Adrenal gland (tissue), 12 donors: ENCODE results near the gene ATG4B. TPM values are rescaled to one million over a fixed set of nuclear protein-coding genes. Genes with fewer than 3 reads are reported as not detected.

Experiments
- DNase-seq, 7 donors: peaks; one replicate each; pipeline ENCODE4 v3.0.0-alpha.2; 2019 to 2020
- H3K27ac ChIP-seq, 5 donors: fragments of 200-600 bp; sonication (generic) in 4 of 5; 1 replicate in 3 of 5; 2 replicates in 2 of 5; pipeline versions ENCODE4 v1.5.1 to v1.8.0; 2016 to 2020; ENCODE audit warnings: mild to moderate bottlenecking in 1 of 5
- H3K27me3 ChIP-seq: fragments of 200-600 bp; 2 replicates; pipeline ENCODE4 v1.8.0; 2021
- H3K36me3 ChIP-seq, 2 donors: fragments of 200-600 bp; replicated peaks in 1 of 2; 1 replicate in 1 of 2; 2 replicates in 1 of 2; pipeline versions ENCODE4 v1.5.1 to v1.8.0; 2018 to 2022
- H3K4me1 ChIP-seq, 2 donors: fragments of 200-600 bp; replicated peaks in 1 of 2; 1 replicate in 1 of 2; 2 replicates in 1 of 2; pipeline versions ENCODE4 v1.5.1 to v1.8.0; 2018 to 2021
- H3K4me3 ChIP-seq, 4 donors: fragments of 200-600 bp; sonication (generic) in 3 of 4; one replicate each; pipeline ENCODE4 v1.5.1; 2016 to 2018
- H3K9me3 ChIP-seq, 3 donors: fragments of 200-600 bp; sonication (generic) in 1 of 3; replicated peaks in 1 of 3; 1 replicate in 2 of 3; 2 replicates in 1 of 3; pipeline versions ENCODE4 v1.5.1 to v1.8.0; 2016 to 2021
- CTCF ChIP-seq, 6 experiments: fragments of 450-650 bp in 4 of 6; fragments of 200-600 bp in 2 of 6; sonication (generic) in 1 of 6; IDR thresholded peaks; 1 replicate in 5 of 6; 2 replicates in 1 of 6; pipeline versions ENCODE4 v1.5.1 to v1.8.0; 2016 to 2021; ENCODE audit warnings: antibody characterized with exemption in 6 of 6, mild to moderate bottlenecking in 2 of 6, moderate library complexity in 1 of 6
- POLR2A ChIP-seq, 2 donors: fragments of 450-650 bp; IDR thresholded peaks; one replicate each; pipeline ENCODE4 v1.6.1; 2017; ENCODE audit warnings: antibody characterized with exemption in 2 of 2, mild to moderate bottlenecking in 2 of 2, moderate library complexity in 1 of 2
- WGBS, 4 donors: extraction: QIAGEN DNeasy Blood & Tissue Kit in 2 of 4; methylation state at CpG; one replicate each; pipeline versions ENCODE4 v1.1.5 to v1.1.7; 2013 to 2017; 5-methylcytosine and 5-hydroxymethylcytosine counted together
- intact Hi-C, 2 donors: fragments of 100-400 bp; cut with DNase I; formaldehyde crosslinking; loops; one replicate each; pipeline versions ENCODE4 v1.14.1 to v1.15.0; 2022 to 2023
- polyA plus RNA-seq, 3 donors: library from polyadenylated mRNA; stranded (reverse); fragments of 200-250 nt in 2 of 3; fragments of 350-450 nt in 1 of 3; fragmentation: Illumina TruSeq in 1 of 3; extraction: RNeasy Lipid Tissue Mini Kit (QIAGEN cat#74804) in 1 of 3; gene quantifications; one replicate each; pipeline ENCODE4 v1.2.3, GENCODE V29; 2013 to 2014
- total RNA-seq, 9 donors: library from RNA; depleted of rRNA in 4 of 9; stranded (reverse); fragments of >200 nt in 4 of 9; fragments of 120-200 nt in 1 of 9; fragmentation: NEBNext Ultra II Directional in 1 of 9; extraction: Animal tissue kit (Norgen Biotek cat#: 25700) in 1 of 9; gene quantifications; one replicate each; pipeline versions ENCODE4 v1.1.0 to v1.2.4, GENCODE V29; 2013 to 2023
- donor health status: healthy with polysubstance abuse.
- donor health status: Bipolar disorder and iron deficiency.
- donor health status: DM: yes; HTN: yes; CAD: no.
- donor health status: DM: no; HTN: no; CAD: no.
- donor health status: DM: no; HTN: no; CAD: no.
- donor health status: DM: yes; HTN: yes; CAD: no.

ATG4B gene
- total and polyA plus RNA-seq, 12 donors: 37.3 to 167 (median 60.2) TPM

GRCh38 chr2:241701399-241702154 lies 64.1 kb downstream of the ATG4B start, which contains the start of gene ING5:
Gene ING5 (plus strand): TSS chr2:241702039. CDS start chr2:241702066, 27 bp downstream.
- peak; percentile 95 to 99 (median 97) for DNase-seq
- Histone ChIP-seq H3K4me3 (peak within 1 kb of the TSS; percentile 37 to 93 (median 54)), H3K36me3 (peaks cover 0 to 12% of the 10 kb centered on the region in 2 donors), H3K27me3 (no peaks in the 10 kb centered on the region), H3K9me3 (no peaks in the 10 kb centered on the region), H3K27ac (peak within 1 kb of the TSS in 4 of 5 donors; percentile 79 to 98 (median 85)), H3K4me1 (peaks cover 0 to 13% of the 10 kb centered on the region in 2 donors)
- 0 to 1% (median 0%) methylated on average over 8 to 96 of the region's 96 CpGs for WGBS, 4 donors
- intact Hi-C loops: no loop called here
- peak; percentile 8 to 75 for TF ChIP-seq POLR2A (IDR thresholded peaks at IDR 0.05)
- peak in 1 of 6 experiments; percentile 33 for TF ChIP-seq CTCF (IDR thresholded peaks at IDR 0.05)

GRCh38 chr2:241702155-241703031 lies 64.9 kb downstream of the ATG4B start:
- H3K4me3 ChIP-seq: peak overlapping the region; percentile 22 to 93 (median 45)
- no peaks in the 10 kb centered on the region for H3K9me3 ChIP-seq
- peaks cover 0 to 13% of the 10 kb centered on the region in 2 donors for H3K4me1 ChIP-seq
- DNase-seq: peak; percentile 79 to 90 (median 84)
- peaks cover 0 to 20% of the 10 kb centered on the region in 2 donors for H3K36me3 ChIP-seq
- intact Hi-C loops: no loop called here
- 0 to 7% (median 1%) methylated on average over 5 to 96 of the region's 98 CpGs for WGBS, 4 donors
- TF ChIP-seq POLR2A (IDR thresholded peaks at IDR 0.05): no peak
- peak in 5 of 6 experiments; percentile 22 to 51 (median 31) for TF ChIP-seq CTCF (IDR thresholded peaks at IDR 0.05)
- H3K27ac ChIP-seq: peak overlapping the region in 4 of 5 donors; percentile 79 to 98 (median 85)
- no peaks in the 10 kb centered on the region for H3K27me3 ChIP-seq

GRCh38 chr2:241703032-241703604 lies 65.6 kb downstream of the ATG4B start:
- intact Hi-C loops: no loop called here

More at GRCh38 chr2:241703032-241703604, 65.6 kb downstream of the ATG4B start:
- Histone ChIP-seq H3K36me3 (peaks cover 0 to 26% of the 10 kb centered on the region in 2 donors), H3K4me1 (peaks cover 0 to 13% of the 10 kb centered on the region in 2 donors), H3K9me3 (no peaks in the 10 kb centered on the region), H3K27me3 (no peaks in the 10 kb centered on the region), H3K27ac (peak overlapping the region in 1 of 5 donors; percentile 98), H3K4me3 (peak overlapping the region in 3 of 4 donors; percentile 22 to 93 (median 53))
- TF ChIP-seq POLR2A (IDR thresholded peaks at IDR 0.05) (no peak), CTCF (IDR thresholded peaks at IDR 0.05) (no peak)
- 42 to 68% (median 46%) methylated on average over 8 to 11 of the region's 11 CpGs for WGBS, 4 donors
- peak in 2 of 7 donors; percentile 22 to 38 for DNase-seq
